ENCODE results near the gene IGSF8. TPM values are rescaled to one million over a fixed set of nuclear protein-coding genes. Genes with fewer than 3 reads are reported as not detected.

IGSF8 gene
- total and polyA plus RNA-seq, 2 experiments from 2014 or later = 29.1 to 32.2 TPM

DNA sequence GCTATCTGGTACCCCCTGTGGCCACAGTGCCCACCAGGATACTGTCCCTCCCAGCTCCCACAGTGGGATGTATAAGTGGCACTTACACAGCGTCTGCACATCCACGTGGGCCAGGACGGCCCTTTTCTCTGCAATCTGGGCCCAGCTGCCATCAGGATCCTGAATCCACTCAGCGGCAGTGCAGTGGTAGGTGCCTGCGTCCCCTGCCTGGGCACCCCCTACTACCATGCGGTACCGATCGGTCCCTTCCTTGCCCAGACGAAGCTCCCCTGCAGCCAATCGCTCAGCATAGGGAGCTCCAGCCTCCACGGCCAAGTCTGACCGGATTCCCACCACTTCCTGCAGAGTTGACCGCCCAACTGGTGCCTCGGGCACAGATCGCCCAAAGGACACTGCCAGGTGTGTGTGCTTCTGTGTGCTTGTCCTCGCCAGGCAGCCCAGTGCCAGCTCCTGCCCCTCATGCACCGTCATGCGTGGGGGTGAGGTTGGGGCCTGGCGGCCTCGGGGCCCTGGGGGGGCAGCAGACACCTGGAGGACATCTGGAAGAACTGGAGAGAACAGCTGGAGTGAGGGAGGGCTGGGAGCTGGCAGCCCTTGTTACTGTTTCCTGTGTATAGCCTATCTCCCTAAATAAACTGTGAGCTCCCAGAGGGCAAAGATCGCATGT, 4.7 kb downstream of the IGSF8 start:
- Histone ChIP-seq H3K27ac (no peak overlapping the region), H3K4me3 (no peak overlapping the region), H3K36me3 (no peaks in the 10 kb centered on the region), H3K27me3 (no peaks in the 10 kb centered on the region), H3K4me1 (ENCODE audit: low read depth) (no peaks in the 10 kb centered on the region), H3K9me3 (ENCODE audit: low read depth) (no peaks in the 10 kb centered on the region)
- TF ChIP-seq, protein P1, sequence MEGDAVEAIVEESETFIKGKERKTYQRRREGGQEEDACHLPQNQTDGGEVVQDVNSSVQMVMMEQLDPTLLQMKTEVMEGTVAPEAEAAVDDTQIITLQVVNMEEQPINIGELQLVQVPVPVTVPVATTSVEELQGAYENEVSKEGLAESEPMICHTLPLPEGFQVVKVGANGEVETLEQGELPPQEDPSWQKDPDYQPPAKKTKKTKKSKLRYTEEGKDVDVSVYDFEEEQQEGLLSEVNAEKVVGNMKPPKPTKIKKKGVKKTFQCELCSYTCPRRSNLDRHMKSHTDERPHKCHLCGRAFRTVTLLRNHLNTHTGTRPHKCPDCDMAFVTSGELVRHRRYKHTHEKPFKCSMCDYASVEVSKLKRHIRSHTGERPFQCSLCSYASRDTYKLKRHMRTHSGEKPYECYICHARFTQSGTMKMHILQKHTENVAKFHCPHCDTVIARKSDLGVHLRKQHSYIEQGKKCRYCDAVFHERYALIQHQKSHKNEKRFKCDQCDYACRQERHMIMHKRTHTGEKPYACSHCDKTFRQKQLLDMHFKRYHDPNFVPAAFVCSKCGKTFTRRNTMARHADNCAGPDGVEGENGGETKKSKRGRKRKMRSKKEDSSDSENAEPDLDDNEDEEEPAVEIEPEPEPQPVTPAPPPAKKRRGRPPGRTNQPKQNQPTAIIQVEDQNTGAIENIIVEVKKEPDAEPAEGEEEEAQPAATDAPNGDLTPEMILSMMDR (IDR thresholded peaks at IDR 0.05; ENCODE audit: low read depth, low read length) = no peak
- no peak for DNase-seq (ENCODE audit: low read depth in 1 of 2, low spot score in 1 of 2)

DNA sequence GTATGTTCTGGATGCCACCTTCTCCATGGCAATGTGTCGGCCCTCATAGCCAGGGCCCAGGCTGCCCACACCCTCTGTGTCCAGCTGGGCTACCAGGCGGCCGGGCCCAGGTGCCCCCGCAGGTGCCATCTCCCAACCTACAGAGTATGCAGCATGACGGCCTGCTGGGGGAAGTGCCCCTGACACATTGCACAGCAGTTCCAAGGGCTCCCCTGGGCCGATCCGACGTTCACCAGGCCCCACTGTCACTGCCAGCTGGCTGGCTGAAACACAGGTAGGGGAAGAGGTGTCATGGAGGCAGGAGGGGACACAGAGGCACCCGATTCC, 5.4 kb downstream of the IGSF8 start:
- Histone ChIP-seq H3K36me3 (no peaks in the 10 kb centered on the region), H3K4me1 (ENCODE audit: low read depth) (no peaks in the 10 kb centered on the region), H3K4me3 (no peak overlapping the region), H3K27ac (no peak overlapping the region), H3K9me3 (ENCODE audit: low read depth) (no peaks in the 10 kb centered on the region), H3K27me3 (no peaks in the 10 kb centered on the region)
- DNase-seq (ENCODE audit: low read depth in 1 of 2, low spot score in 1 of 2) = no peak
- TF ChIP-seq, protein P1 (IDR thresholded peaks at IDR 0.05; ENCODE audit: low read depth, low read length) = no peak

DNA sequence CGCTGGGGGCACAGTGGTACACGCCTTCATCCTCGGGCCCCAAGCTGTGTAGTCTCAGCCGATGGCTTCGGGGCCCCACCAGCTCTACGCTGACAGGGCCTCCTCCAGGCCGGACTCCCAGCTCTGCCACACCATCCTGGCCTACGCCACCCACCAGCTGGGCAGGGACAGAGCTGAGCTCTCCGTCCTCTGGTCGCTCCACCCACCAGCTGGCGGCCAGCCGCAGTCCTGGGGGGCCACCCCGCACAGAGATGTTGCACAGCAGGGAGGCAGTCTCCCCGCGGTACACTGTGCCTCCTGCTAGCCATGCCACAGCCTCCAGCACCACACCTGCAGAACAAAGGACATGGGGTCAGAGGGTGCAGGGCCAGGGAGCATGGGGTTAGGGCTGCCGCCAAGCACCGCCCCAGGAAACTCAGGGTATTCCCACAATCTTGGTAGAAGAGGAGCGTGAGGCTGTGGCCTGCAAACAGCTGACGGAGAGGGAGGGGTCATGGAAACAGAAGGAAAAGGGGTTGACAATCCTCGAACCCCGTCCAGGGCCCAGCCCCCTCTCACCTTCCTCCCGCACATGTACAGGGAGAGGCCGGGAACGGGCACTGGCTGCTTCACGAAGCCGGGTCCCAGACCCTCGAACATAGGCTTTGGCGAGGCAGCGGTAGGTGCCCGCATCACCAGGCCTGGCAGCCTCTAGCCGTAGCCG, 5.9 kb downstream of the IGSF8 start:
- H3K9me3 ChIP-seq (ENCODE audit: low read depth) = no peaks in the 10 kb centered on the region
- H3K27ac ChIP-seq = no peak overlapping the region
- DNase-seq (ENCODE audit: low read depth in 1 of 2, low spot score in 1 of 2) = no peak
- no peak overlapping the region for H3K4me3 ChIP-seq
- no peaks in the 10 kb centered on the region for H3K36me3 ChIP-seq
- no peaks in the 10 kb centered on the region for H3K4me1 ChIP-seq (ENCODE audit: low read depth)
- TF ChIP-seq, protein P1 (IDR thresholded peaks at IDR 0.05; ENCODE audit: low read depth, low read length) = no peak
- no peaks in the 10 kb centered on the region for H3K27me3 ChIP-seq

DNA sequence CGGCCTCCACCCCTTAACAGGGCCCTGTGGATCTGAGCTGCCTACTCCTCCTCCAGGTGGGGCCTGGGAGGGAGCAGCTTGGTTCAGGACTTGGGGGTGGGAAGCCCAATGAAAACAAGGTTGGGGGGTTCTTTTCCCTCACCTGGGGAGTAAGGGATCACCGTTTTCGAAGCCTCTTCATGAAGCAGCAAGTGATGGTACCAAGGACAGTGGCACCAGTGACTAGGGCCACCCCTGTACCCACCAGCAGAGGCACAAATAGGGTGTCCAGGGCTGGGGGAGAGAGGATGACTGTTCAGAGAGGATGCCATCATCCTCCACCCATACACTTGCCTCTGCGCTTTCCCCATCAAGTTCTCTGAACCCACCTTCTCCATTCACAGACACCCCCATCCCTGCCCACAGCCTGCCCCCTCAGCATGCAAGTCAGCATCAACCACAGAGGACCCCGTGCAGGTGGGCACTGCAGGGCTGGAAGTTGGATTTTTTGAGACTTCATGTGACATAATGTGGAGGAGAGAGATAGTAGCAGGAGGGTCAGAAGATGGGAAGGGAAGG, 6.7 kb downstream of the IGSF8 start:
- Histone ChIP-seq H3K36me3 (no peaks in the 10 kb centered on the region), H3K27ac (no peak overlapping the region), H3K4me1 (ENCODE audit: low read depth) (no peaks in the 10 kb centered on the region), H3K27me3 (no peaks in the 10 kb centered on the region), H3K9me3 (ENCODE audit: low read depth) (no peaks in the 10 kb centered on the region), H3K4me3 (no peak overlapping the region)
- DNase-seq (ENCODE audit: low read depth in 1 of 2, low spot score in 1 of 2) = no peak
- TF ChIP-seq, protein P1 (IDR thresholded peaks at IDR 0.05; ENCODE audit: low read depth, low read length) = no peak

DNA sequence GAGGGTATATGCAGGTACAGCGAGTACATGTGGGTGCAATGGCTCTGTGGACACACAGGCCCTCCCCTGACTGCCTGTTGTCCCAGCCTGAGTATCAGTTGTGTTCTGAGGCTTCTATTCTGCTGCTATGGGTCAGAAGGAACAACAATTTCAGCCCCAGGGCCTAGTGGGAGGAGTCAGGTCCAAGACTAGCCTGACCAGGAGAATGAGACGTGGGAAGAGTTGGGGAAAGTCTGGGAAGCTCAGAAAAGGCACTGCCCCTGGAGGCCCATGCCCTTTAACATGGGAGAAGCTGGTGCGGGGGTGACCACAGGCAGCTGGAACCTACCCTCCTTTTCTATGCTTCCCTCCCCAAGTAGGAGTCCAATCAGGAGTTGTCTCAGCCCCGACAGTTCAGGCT, 7.7 kb downstream of the IGSF8 start:
- H3K27me3 ChIP-seq = peaks cover 2% of the 10 kb centered on the region
- no peak for DNase-seq (ENCODE audit: low read depth in 1 of 2, low spot score in 1 of 2)
- H3K36me3 ChIP-seq = no peaks in the 10 kb centered on the region
- no peak overlapping the region for H3K27ac ChIP-seq
- no peak overlapping the region for H3K4me3 ChIP-seq
- H3K9me3 ChIP-seq (ENCODE audit: low read depth) = no peaks in the 10 kb centered on the region
- H3K4me1 ChIP-seq (ENCODE audit: low read depth) = no peaks in the 10 kb centered on the region
- TF ChIP-seq, protein P1 (IDR thresholded peaks at IDR 0.05; ENCODE audit: low read depth, low read length) = no peak
